ENCODE measurements around the gene TMEFF2. TPM values are rescaled to one million over a fixed set of nuclear protein-coding genes. Genes with fewer than 3 reads are reported as not detected.

Gene TMEFF2
- total and polyA plus RNA-seq, 2 donors (not counting 1 experiment from before 2014, with no cell fraction given), result not detected

- Histone ChIP-seq H3K4me3 (ENCODE audit: control extremely low read depth in 1 of 5, extremely low read depth in 1 of 5, insufficient read depth in 1 of 5, low read depth in 2 of 5, low read length in 4 of 5) (no peak overlapping the region), H3K27me3 (replicated peaks in 1 of 4; ENCODE audit: control extremely low read depth in 1 of 4, control insufficient read depth in 3 of 4, insufficient read depth in 4 of 4, low read length in 3 of 4) (no peaks in the 10 kb centered on the region), H3K79me2 (ENCODE audit: control insufficient read depth, insufficient read depth, low read length) (no peaks in the 10 kb centered on the region), H3K27ac (ENCODE audit: low read length in 2 of 2) (no peak overlapping the region), H3K4me2 (replicated peaks; ENCODE audit: low read depth, low read length, poor library complexity, severe bottlenecking) (no peak overlapping the region), H2AFZ (ENCODE audit: insufficient read depth, low read depth, low read length, poor library complexity, severe bottlenecking) (no peak overlapping the region), H4K20me1 (ENCODE audit: control insufficient read depth, insufficient read depth, low read length, poor library complexity, severe bottlenecking) (no peaks in the 10 kb centered on the region), H3K9ac (ENCODE audit: low read length) (no peak overlapping the region), H3K4me1 (ENCODE audit: control insufficient read depth in 2 of 2, insufficient read depth in 2 of 2, low read length in 2 of 2) (peaks cover 8 to 12% of the 10 kb centered on the region in 2 donors), H3K9me3 (ENCODE audit: control extremely low read depth in 1 of 3, control insufficient read depth in 2 of 3, insufficient read depth in 1 of 3, low read length in 2 of 3) (no peaks in the 10 kb centered on the region), H3K36me3 (replicated peaks in 1 of 2; ENCODE audit: control extremely low read depth in 1 of 2, control insufficient read depth in 1 of 2, extremely low read depth in 1 of 2, insufficient read depth in 2 of 2, low read length in 1 of 2) (no peaks in the 10 kb centered on the region)
- intact Hi-C loops (cut with micrococcal nuclease), result no loop called here
- 57% methylated on average over 2 of the region's 4 CpGs for WGBS (ENCODE audit: insufficient coverage)
- H3K27ac Mint-ChIP-seq, result no peak overlapping the region
- ChIA-PET CTCF (no interaction called here), POLR2A (no interaction called here)
- DNase-seq (no peak), ATAC-seq (ENCODE audit: low read depth) (no peak)
- H3K4me3 Mint-ChIP-seq, result no peak overlapping the region
- peaks cover 19% of the 10 kb centered on the region for H3K27me3 Mint-ChIP-seq
- no peaks in the 10 kb centered on the region for H3K9me3 Mint-ChIP-seq (ENCODE audit: insufficient read depth)
- H3K4me1 Mint-ChIP-seq, result peaks cover 10% of the 10 kb centered on the region
- TF ChIP-seq EZH2 (IDR thresholded peaks at IDR 0.05; ENCODE audit: borderline replicate concordance, insufficient read depth, low read depth, low read length, poor library complexity, severe bottlenecking), result no peak
- TF ChIP-seq, protein P1, sequence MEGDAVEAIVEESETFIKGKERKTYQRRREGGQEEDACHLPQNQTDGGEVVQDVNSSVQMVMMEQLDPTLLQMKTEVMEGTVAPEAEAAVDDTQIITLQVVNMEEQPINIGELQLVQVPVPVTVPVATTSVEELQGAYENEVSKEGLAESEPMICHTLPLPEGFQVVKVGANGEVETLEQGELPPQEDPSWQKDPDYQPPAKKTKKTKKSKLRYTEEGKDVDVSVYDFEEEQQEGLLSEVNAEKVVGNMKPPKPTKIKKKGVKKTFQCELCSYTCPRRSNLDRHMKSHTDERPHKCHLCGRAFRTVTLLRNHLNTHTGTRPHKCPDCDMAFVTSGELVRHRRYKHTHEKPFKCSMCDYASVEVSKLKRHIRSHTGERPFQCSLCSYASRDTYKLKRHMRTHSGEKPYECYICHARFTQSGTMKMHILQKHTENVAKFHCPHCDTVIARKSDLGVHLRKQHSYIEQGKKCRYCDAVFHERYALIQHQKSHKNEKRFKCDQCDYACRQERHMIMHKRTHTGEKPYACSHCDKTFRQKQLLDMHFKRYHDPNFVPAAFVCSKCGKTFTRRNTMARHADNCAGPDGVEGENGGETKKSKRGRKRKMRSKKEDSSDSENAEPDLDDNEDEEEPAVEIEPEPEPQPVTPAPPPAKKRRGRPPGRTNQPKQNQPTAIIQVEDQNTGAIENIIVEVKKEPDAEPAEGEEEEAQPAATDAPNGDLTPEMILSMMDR (IDR thresholded peaks at IDR 0.05), result no peak
Measured at GRCh38 chr2:192165842-192166241, 28.9 kb downstream of the TMEFF2 start.

DNA sequence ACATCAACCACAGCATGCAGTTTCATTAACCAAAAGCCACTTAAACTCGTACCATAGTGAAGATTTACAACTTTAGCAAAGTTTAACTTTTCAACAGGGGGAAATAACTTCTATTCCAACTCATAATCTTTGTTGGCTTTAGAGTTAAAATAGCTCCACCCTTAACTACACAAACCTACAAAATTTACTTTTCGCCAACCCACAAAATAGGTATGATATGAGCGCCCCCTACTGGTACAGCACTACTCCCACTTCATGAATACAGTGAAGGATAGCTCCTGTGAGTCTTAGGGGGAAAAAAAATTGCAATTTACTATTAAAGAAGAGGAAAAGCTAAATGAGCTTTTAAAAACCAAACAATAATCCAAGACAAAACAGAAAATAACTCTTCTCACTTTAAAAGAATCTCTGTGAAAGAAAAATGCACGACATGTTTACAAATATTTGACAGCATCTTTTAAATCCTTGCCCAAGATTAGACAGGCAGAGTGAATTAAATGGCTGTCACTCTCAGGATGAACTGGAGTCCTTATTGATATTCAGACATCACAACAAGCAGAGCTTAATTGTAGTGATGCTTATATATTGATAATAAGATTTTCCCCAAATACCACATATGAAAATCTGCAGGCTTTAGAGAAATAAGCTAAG lies 32.2 kb downstream of the TMEFF2 start:
- H3K27ac Mint-ChIP-seq, result no peak overlapping the region
- intact Hi-C loops (cut with micrococcal nuclease), result loop anchor here (1.0 to 5.0 kb wide), 5 partner anchors 350 to 995 kb away; no protein-coding TSS in a partner anchor
- ATAC-seq (ENCODE audit: low read depth) (peak; percentile 51), DNase-seq (peak; percentile 70)
- Histone ChIP-seq H3K4me2 (replicated peaks; ENCODE audit: low read depth, low read length, poor library complexity, severe bottlenecking) (peak overlapping the region; percentile 59), H3K27me3 (replicated peaks in 1 of 4; ENCODE audit: control extremely low read depth in 1 of 4, control insufficient read depth in 3 of 4, insufficient read depth in 4 of 4, low read length in 3 of 4) (no peaks in the 10 kb centered on the region), H4K20me1 (ENCODE audit: control insufficient read depth, insufficient read depth, low read length, poor library complexity, severe bottlenecking) (no peaks in the 10 kb centered on the region), H3K79me2 (ENCODE audit: control insufficient read depth, insufficient read depth, low read length) (no peaks in the 10 kb centered on the region), H2AFZ (ENCODE audit: insufficient read depth, low read depth, low read length, poor library complexity, severe bottlenecking) (peak overlapping the region; percentile 63), H3K9me3 (ENCODE audit: control extremely low read depth in 1 of 3, control insufficient read depth in 2 of 3, insufficient read depth in 1 of 3, low read length in 2 of 3) (no peaks in the 10 kb centered on the region), H3K4me3 (ENCODE audit: control extremely low read depth in 1 of 5, extremely low read depth in 1 of 5, insufficient read depth in 1 of 5, low read depth in 2 of 5, low read length in 4 of 5) (peak overlapping the region in 2 of 5 experiments; percentile 4 to 9), H3K9ac (ENCODE audit: low read length) (peak overlapping the region; percentile 34), H3K36me3 (replicated peaks in 1 of 2; ENCODE audit: control extremely low read depth in 1 of 2, control insufficient read depth in 1 of 2, extremely low read depth in 1 of 2, insufficient read depth in 2 of 2, low read length in 1 of 2) (no peaks in the 10 kb centered on the region), H3K27ac (ENCODE audit: low read length in 2 of 2) (no peak overlapping the region), H3K4me1 (ENCODE audit: control insufficient read depth in 2 of 2, insufficient read depth in 2 of 2, low read length in 2 of 2) (peaks cover 8 to 12% of the 10 kb centered on the region in 2 donors)
- ChIA-PET CTCF (interaction anchor here (0.5 to 9.7 kb wide), 54 partner anchors 8 to 1110 kb away, joined by 3 to 303 read pairs (median 5); partner anchors contain the start of gene NABP1), POLR2A (no interaction called here)
- H3K4me3 Mint-ChIP-seq, result peak overlapping the region; percentile 6
- TF ChIP-seq, protein P1 (IDR thresholded peaks at IDR 0.05), result peak; percentile 91
- no peak for TF ChIP-seq EZH2 (IDR thresholded peaks at IDR 0.05; ENCODE audit: borderline replicate concordance, insufficient read depth, low read depth, low read length, poor library complexity, severe bottlenecking)
- H3K4me1 Mint-ChIP-seq, result peaks cover 10% of the 10 kb centered on the region
- no peaks in the 10 kb centered on the region for H3K9me3 Mint-ChIP-seq (ENCODE audit: insufficient read depth)
- peaks cover 15% of the 10 kb centered on the region for H3K27me3 Mint-ChIP-seq
- WGBS (ENCODE audit: insufficient coverage), result no CpG with 5 or more reads among the region's 4 CpGs

Measured in B cell (primary cell).